GM21367 (cell line): ENCODE measurements around the gene EFNB1.

Source experiments
- ATAC-seq: cut with Tn5 transposase; IDR thresholded peaks from one replicate; pipeline ENCODE4 v1.9.1; 2021; ENCODE audit not compliant: unreplicated experiment

EFNB1 gene

GRCh38 chrX:68827256-68827655, 1.6 kb upstream of the EFNB1 start:
- no peak for ATAC-seq

- no peak for ATAC-seq
These were observed 785 bp upstream of the EFNB1 start for GRCh38 chrX:68827848-68828624.

GRCh38 chrX:68829582-68830418, 979 bp downstream of the EFNB1 start:
- no peak for ATAC-seq

DNA sequence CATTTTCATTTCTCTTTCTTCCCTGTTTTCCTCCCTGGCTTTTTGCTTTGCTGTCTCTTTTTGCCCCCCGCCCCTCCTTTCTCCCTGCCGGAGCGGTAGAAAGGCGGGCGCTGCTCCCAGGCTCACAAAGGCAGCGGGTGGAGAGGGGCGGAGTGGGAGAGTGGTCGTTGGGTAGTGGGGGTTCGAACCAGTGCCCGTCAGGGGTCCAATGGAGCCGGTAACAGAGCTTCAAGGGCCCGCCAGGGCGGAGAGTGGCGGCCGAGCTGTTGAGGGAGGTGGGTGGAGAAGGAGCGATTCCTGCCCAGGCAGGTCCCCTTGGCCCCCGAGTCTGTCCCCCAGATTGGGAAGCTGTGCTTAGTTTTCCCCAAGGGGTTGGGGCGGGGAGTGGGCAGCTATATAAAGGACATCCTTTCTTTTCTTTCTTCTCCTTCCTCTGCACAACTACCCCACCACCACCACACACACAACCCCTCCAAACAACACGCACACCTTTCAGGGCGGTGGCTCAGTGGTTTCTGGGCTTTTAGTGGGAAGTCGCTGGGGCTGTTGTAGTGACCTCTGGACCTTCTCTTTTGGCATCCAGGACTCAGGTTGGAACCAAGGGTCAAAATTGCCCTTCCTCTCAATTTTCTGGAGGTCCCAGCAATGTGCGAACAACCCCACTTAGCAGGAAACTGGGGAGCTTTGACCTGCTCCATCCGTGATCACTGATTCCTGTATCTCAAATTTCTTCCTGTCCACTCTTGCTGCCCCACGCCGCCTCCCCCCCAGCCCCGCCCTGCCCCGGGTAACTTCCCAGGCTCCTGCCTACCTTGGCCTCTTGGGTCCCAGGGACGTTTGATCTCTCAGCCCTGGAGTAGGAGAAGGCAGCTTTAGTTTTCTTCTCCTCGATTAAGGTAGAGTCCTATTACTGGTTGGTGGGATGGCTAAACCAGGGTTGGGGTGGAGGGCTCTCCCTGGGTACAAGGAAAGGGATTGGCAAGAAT, 1.9 kb downstream of the EFNB1 start:
- ATAC-seq: no peak

- no peak for ATAC-seq
These were observed 2.7 kb downstream of the EFNB1 start for GRCh38 chrX:68831405-68832100.

DNA sequence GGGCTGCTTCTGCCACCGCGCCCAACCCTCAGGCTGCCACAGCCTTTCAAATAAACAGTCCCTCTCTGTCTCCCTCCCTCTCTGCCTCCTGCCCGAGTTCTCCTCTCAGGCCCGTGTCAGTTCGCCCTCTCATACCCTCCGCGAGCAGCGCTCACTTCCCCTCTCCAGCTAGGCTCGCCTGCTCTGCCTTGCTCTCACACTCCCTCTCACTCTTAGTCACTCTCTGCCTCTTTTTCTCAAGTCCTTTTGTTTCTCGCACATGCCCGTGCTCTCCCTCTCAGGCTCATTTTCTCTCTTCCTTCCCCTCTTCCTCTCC, 3.2 kb downstream of the EFNB1 start:
- ATAC-seq: peak; percentile 38

- ATAC-seq: no peak
These were observed 4.0 kb downstream of the EFNB1 start for GRCh38 chrX:68832516-68833447.

- ATAC-seq: no peak
These were observed 4.6 kb downstream of the EFNB1 start for GRCh38 chrX:68833448-68833805.

DNA sequence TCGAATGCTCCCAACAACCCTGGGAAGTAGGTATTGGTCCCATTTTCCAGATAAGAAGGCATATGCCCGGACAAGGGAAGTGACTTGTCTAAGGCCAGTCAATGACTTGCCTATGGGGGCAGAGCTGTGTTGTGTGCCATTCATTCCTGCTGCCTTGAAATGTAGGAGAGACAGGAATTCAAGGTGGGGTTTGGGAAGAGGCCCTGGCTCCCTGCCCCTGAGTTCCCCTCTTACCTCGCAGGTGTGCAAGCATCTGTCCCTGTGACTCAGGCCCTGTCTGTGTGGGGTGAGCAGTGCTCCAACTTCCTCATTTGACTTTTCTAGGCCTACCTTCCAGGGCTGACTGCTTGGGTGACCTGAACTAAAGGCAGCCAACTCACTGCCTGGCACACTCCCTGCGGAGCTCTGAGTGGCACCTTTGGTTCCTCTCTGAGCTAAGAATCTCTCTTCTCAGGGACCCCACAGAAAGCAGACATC, 5.1 kb downstream of the EFNB1 start:
- no peak for ATAC-seq

DNA sequence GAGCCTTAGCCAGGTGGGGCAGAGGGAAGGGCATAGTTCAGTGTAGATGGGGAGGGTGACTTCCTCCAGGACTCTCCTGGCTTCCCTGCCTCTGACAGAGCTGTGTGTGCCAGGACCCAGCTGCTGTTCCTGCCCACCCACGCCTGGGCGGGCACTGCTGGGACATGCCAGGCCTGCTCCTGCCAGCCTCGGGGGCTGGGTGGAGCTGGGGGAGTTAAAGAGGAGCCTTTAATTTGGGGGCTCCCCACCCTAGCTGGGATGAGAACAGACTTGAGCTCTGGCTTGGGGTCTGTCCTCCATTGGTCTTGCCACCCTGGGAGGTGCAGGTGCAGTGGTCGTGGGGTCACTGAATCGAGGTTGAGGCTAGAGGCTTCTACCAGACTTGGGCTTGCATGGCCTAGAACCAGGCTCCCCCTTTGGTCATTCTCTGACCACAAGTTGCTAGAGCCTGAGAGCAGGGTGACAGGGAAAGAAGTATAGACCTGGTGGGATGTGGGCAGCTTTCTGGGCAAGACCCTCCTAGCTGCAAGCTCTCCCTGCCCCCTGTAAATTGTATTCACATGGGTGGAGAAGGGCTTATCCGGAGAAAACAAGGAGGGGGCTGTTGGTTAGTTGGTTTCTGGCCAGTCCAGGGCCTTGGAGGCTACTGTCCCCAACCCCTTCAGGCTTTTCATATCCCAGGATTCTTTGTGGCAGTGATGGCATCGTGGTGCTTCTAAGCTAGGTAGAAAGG, 5.7 kb downstream of the EFNB1 start:
- no peak for ATAC-seq

GRCh38 chrX:68835104-68835442, 6.3 kb downstream of the EFNB1 start:
- no peak for ATAC-seq

DNA sequence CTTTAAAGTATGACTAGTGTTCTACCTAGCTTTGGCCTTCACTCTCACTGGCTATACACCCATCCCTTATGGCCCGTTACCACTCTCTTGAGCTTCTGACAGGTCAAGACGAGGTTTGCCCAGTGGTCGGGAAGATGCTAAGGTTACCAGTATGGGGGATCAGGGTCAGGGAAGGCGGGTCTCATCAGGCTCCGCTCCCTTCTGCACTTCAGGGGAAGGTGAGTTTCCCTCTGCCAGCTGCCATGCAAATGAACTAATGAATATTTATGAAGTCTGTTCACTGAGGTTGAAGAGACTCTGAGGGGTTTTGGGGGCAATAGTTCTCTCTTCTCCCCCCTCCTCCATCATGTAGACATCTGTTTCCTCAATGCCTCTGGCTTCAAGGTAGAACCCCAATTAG, 6.6 kb downstream of the EFNB1 start:
- ATAC-seq: no peak

DNA sequence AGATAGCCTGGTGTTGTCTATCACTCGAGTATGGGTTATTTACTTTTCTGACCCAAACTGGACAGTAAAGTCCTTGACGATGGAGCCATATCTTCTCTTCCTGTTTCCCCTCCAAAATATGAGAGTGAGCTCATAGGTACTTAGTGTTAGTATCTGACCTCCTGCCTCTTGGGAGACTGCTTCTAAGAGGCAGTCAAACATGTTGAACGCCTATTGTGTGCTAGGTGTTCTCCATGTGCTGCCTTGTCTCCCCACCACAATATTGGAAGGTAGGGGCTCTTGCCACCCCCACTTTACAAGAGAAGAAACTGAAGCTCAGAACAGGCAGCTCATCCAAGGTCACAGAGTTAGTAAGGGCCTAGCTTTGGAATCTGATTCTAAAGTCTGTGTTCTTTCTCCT, 8.3 kb downstream of the EFNB1 start:
- no peak for ATAC-seq

DNA sequence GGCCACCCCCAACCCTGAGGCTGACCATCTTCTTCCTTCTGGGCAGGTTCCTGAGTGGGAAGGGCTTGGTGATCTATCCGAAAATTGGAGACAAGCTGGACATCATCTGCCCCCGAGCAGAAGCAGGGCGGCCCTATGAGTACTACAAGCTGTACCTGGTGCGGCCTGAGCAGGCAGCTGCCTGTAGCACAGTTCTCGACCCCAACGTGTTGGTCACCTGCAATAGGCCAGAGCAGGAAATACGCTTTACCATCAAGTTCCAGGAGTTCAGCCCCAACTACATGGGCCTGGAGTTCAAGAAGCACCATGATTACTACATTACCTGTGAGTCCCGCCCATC, 9.7 kb downstream of the EFNB1 start:
- ATAC-seq: no peak

GRCh38 chrX:68839771-68840170, 10.9 kb downstream of the EFNB1 start:
- ATAC-seq: no peak

DNA sequence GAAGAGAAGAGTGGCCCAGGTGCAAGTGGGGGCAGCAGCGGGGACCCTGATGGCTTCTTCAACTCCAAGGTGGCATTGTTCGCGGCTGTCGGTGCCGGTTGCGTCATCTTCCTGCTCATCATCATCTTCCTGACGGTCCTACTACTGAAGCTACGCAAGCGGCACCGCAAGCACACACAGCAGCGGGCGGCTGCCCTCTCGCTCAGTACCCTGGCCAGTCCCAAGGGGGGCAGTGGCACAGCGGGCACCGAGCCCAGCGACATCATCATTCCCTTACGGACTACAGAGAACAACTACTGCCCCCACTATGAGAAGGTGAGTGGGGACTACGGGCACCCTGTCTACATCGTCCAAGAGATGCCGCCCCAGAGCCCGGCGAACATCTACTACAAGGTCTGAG, 11.4 kb downstream of the EFNB1 start:
- ATAC-seq: no peak

GRCh38 chrX:68841251-68842049, 12.6 kb downstream of the EFNB1 start:
- ATAC-seq: no peak

- no peak for ATAC-seq
These were observed 13.5 kb downstream of the EFNB1 start for GRCh38 chrX:68842351-68842750.
